ENCODE data around the gene CNTNAP2. TPM values are rescaled to one million over a fixed set of nuclear protein-coding genes. Genes with fewer than 3 reads are reported as not detected.

Gene CNTNAP2
- total and polyA plus RNA-seq, 9 donors: 0.24 to 7.0 (median 1.5) TPM

DNA sequence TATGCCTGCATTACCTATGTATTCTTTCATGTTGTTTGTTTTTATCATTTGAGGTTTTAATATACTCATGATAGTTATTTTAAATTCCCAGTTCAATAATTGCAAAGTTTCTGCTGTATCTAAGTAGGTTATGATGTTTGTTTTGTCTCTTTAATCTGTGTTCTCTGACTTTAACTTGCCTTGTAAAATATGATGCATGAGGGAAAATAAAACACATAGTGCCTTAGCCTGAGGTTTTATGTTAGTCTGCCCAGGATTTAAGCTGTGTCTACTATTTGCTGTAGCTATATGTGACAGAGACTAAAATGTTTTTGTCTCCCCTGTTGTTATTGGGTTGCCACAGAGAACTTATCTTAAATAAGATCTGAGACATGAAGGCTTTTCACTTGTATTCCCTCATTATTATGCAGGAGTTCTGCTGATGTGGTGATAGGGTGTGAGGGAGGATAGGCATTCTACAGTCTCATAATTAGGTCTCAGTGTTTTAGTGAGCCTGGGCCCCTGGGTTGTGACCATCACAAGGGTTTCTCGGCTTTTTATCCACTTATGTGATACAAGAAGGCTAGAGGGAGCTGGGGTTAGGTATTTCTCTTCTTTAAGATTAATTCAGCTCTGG, 582.5 kb downstream of the CNTNAP2 start:
- intact Hi-C loops (cut with DNase I): no loop called here
- WGBS, 3 donors: 92 to 96% (median 96%) methylated on average over 1 of the region's 1 CpG
- TF ChIP-seq EP300 (IDR thresholded peaks at IDR 0.05) (no peak), POLR2A (IDR thresholded peaks at IDR 0.05) (no peak)
- TF ChIP-seq, protein P1, sequence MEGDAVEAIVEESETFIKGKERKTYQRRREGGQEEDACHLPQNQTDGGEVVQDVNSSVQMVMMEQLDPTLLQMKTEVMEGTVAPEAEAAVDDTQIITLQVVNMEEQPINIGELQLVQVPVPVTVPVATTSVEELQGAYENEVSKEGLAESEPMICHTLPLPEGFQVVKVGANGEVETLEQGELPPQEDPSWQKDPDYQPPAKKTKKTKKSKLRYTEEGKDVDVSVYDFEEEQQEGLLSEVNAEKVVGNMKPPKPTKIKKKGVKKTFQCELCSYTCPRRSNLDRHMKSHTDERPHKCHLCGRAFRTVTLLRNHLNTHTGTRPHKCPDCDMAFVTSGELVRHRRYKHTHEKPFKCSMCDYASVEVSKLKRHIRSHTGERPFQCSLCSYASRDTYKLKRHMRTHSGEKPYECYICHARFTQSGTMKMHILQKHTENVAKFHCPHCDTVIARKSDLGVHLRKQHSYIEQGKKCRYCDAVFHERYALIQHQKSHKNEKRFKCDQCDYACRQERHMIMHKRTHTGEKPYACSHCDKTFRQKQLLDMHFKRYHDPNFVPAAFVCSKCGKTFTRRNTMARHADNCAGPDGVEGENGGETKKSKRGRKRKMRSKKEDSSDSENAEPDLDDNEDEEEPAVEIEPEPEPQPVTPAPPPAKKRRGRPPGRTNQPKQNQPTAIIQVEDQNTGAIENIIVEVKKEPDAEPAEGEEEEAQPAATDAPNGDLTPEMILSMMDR (IDR thresholded peaks at IDR 0.05): no peak

DNA sequence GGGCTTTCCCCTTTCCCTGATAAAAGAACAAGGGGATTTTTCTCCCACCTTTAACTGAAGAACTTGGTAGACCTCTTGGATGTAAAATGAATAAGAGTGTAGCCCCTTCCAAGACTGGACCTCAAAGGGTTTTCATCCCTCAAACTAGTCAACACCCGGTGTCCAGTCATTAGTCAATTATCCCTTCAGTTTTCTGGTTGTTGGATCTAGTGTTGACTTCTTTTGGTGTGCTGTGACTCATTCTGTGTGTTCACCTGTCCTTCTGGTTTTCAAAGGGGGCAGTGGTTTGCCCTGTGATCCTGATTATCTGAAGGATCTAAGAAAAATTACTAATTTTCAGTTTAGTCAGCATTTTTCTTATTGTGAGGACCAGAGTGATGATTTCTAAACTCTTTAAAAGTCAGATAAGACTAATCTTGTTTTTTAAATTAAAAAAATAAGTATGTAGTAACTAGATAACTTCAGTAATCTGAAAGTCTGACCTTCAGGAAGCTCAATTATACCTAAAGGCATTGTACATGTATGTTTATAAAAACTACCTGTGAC, 583.5 kb downstream of the CNTNAP2 start:
- Histone ChIP-seq H3K9me3 (no peaks in the 10 kb centered on the region), H3K4me1 (ENCODE audit: insufficient read depth) (peaks cover 2% of the 10 kb centered on the region), H3K27ac (no peak overlapping the region), H3K4me3 (no peak overlapping the region), H3K36me3 (no peaks in the 10 kb centered on the region), H3K27me3 (no peaks in the 10 kb centered on the region)
- no peak for DNase-seq
- TF ChIP-seq, protein P1 (IDR thresholded peaks at IDR 0.05): no peak
- TF ChIP-seq EP300 (IDR thresholded peaks at IDR 0.05) (no peak), POLR2A (IDR thresholded peaks at IDR 0.05) (no peak)
- intact Hi-C loops (cut with DNase I): no loop called here
- 91 to 100% (median 96%) methylated on average over 1 of the region's 1 CpG for WGBS, 3 donors

More for the DNA sequence above, 582.5 kb downstream of the CNTNAP2 start:
- H3K9me3 ChIP-seq: no peaks in the 10 kb centered on the region
- no peak for DNase-seq
- H3K36me3 ChIP-seq: no peaks in the 10 kb centered on the region
- no peaks in the 10 kb centered on the region for H3K27me3 ChIP-seq
- H3K4me1 ChIP-seq (ENCODE audit: insufficient read depth): peaks cover 2% of the 10 kb centered on the region
- no peak overlapping the region for H3K27ac ChIP-seq
- H3K4me3 ChIP-seq: no peak overlapping the region

DNA sequence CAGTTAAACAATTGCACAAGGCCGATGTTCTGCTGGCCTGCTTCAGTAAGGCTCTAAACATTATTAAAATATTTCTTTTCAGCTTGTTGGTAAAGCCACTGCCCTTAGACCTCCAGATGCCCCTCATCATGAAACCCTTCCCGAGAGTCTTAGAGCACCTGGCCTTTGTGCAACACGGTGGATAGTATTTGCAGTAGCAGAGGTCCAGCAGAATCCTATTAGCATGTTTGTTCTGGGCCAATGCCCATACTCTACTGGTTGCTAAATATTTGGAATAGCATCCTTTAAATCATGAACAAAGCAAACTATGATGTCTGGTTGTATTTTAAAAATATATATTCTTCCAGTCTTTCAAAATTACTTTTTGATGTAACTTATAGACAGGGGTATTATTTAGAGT, 584.6 kb downstream of the CNTNAP2 start:
- WGBS, 3 donors: 2 to 13% (median 7%) methylated on average over 3 of the region's 3 CpGs
- no peak overlapping the region for H3K4me3 ChIP-seq
- H3K27ac ChIP-seq: no peak overlapping the region
- no peaks in the 10 kb centered on the region for H3K36me3 ChIP-seq
- no peak for TF ChIP-seq POLR2A (IDR thresholded peaks at IDR 0.05)
- TF ChIP-seq EP300 (IDR thresholded peaks at IDR 0.05): no peak
- TF ChIP-seq, protein P1 (IDR thresholded peaks at IDR 0.05): no peak
- H3K4me1 ChIP-seq (ENCODE audit: insufficient read depth): peaks cover 2% of the 10 kb centered on the region
- no peaks in the 10 kb centered on the region for H3K27me3 ChIP-seq
- no peaks in the 10 kb centered on the region for H3K9me3 ChIP-seq
- intact Hi-C loops (cut with DNase I): no loop called here
- DNase-seq: no peak

- Histone ChIP-seq H3K9me3 (no peaks in the 10 kb centered on the region), H3K36me3 (no peaks in the 10 kb centered on the region), H3K4me3 (no peak overlapping the region), H3K27me3 (no peaks in the 10 kb centered on the region), H3K27ac (no peak overlapping the region), H3K4me1 (ENCODE audit: insufficient read depth) (peaks cover 2% of the 10 kb centered on the region)
- no peak for TF ChIP-seq EP300 (IDR thresholded peaks at IDR 0.05)
- WGBS, 3 donors: 75 to 82% (median 81%) methylated on average over 1 of the region's 1 CpG
- no peak for DNase-seq
- intact Hi-C loops (cut with DNase I): no loop called here
Observed at GRCh38 chr7:146702898-146703297, 586.3 kb downstream of the CNTNAP2 start.

GRCh38 chr7:146709451-146710027, 592.9 kb downstream of the CNTNAP2 start:
- intact Hi-C loops (cut with DNase I): no loop called here
- no peaks in the 10 kb centered on the region for H3K9me3 ChIP-seq
- no peak overlapping the region for H3K4me3 ChIP-seq
- DNase-seq: no peak
- 33 to 49% (median 36%) methylated on average over 4 of the region's 4 CpGs for WGBS, 3 donors
- TF ChIP-seq EP300 (IDR thresholded peaks at IDR 0.05) (no peak), POLR2A (IDR thresholded peaks at IDR 0.05) (no peak)
- TF ChIP-seq, protein P1 (IDR thresholded peaks at IDR 0.05): no peak
- no peak overlapping the region for H3K27ac ChIP-seq
- no peaks in the 10 kb centered on the region for H3K36me3 ChIP-seq
- no peaks in the 10 kb centered on the region for H3K27me3 ChIP-seq
- no peaks in the 10 kb centered on the region for H3K4me1 ChIP-seq (ENCODE audit: insufficient read depth)
